Panc1 (cell line): ENCODE data around the gene GGT6. TPM values are rescaled to one million over a fixed set of nuclear protein-coding genes. Genes with fewer than 3 reads are reported as not detected.

Experiments used
- ATAC-seq: fragments of 200-7000 bp; cut with Tn5 transposase; 2 replicates; pipeline ENCODE4 v1.9.1; 2020; ENCODE audit warnings: mild to moderate bottlenecking, moderate library complexity
- BruUV-seq: library from RNA; stranded (reverse); fragments of 400-500 nt; replicated peaks from 2 replicates; lab custom pipeline; 2021; lab: Mats Ljungman, UMichigan
- CTCF ChIA-PET: fragments of 300-600 bp; sonication (Branson Sonifier 250); formaldehyde crosslinking; loops from one replicate; lab custom pipeline; 2022; ENCODE audit warnings: antibody characterized with exemption; lab: Charles Lee
- POLR2A ChIA-PET: fragments of 300-600 bp; sonication (Branson Sonifier 250); formaldehyde crosslinking; loops from one replicate; lab custom pipeline; 2022; ENCODE audit warnings: antibody characterized with exemption; lab: Charles Lee
- DNase-seq: peaks from one replicate; pipeline ENCODE4 v3.0.0-alpha.2; 2010; ENCODE audit warnings: low read depth, low spot score
- H3K27ac ChIP-seq: 2 replicates; pipeline ENCODE4 v1.5.1; 2011; ENCODE audit warnings: mild to moderate bottlenecking, low read length, inconsistent platforms
- H3K27me3 ChIP-seq: fragments of 200-500 bp; sonication (Bioruptor generic); 2 replicates; pipeline ENCODE4 v1.6.0; 2014; ENCODE audit warnings: low read length, inconsistent platforms; ENCODE audit not compliant: control insufficient read depth, insufficient read depth
- H3K36me3 ChIP-seq: fragments of 200-500 bp; sonication (Bioruptor generic); 2 replicates; pipeline ENCODE4 v1.5.1; 2014; ENCODE audit warnings: inconsistent platforms, mild to moderate bottlenecking, low read length, moderate library complexity; ENCODE audit not compliant: control insufficient read depth, insufficient read depth
- H3K4me1 ChIP-seq: 2 replicates; pipeline ENCODE4 v1.5.1; 2011; ENCODE audit warnings: inconsistent platforms, mild to moderate bottlenecking, low read length, moderate library complexity; ENCODE audit not compliant: control insufficient read depth, insufficient read depth
- H3K4me3 ChIP-seq, 2 experiments: 2 replicates each; pipeline ENCODE4 v1.5.1; 2011 to 2012; ENCODE audit warnings: low read depth in 2 of 2, low read length in 2 of 2, mild to moderate bottlenecking in 2 of 2, inconsistent platforms in 1 of 2, moderate library complexity in 1 of 2
- H3K9me3 ChIP-seq: fragments of 200-500 bp; sonication (Bioruptor generic); 2 replicates; pipeline ENCODE4 v1.5.1; 2014; ENCODE audit warnings: low read depth, mild to moderate bottlenecking, inconsistent platforms, low read length, moderate library complexity; ENCODE audit not compliant: control insufficient read depth, insufficient read depth
- POLR2AphosphoS5 ChIP-seq: IDR thresholded peaks from 2 replicates; pipeline ENCODE4 v1.6.1; 2012; ENCODE audit warnings: mild to moderate bottlenecking, low read depth, low read length, moderate library complexity
- SIN3A ChIP-seq: IDR thresholded peaks from 2 replicates; pipeline ENCODE4 v1.6.1; 2012; ENCODE audit warnings: low read depth, mild to moderate bottlenecking, low read length, moderate library complexity, borderline replicate concordance; ENCODE audit not compliant: insufficient read depth
- TCF7L2 ChIP-seq: IDR thresholded peaks from 2 replicates; pipeline ENCODE4 v1.6.1; 2011; ENCODE audit warnings: mild to moderate bottlenecking, low read depth, low read length, inconsistent platforms
- in situ Hi-C: cut with HindIII; loops from 2 replicates; pipeline ENCODE4 v1.10.0; 2016; ENCODE audit warnings: low sequenced_read_pairs, low pct_unique_long_range_greater_than_20kb
- intact Hi-C: fragments of 100-400 bp; cut with micrococcal nuclease; formaldehyde crosslinking; loops from one replicate; pipeline ENCODE4 v1.10.0; 2022; ENCODE audit not compliant: unreplicated experiment
- total RNA-seq: library from RNA; stranded (reverse); gene quantifications from one replicate; pipeline ENCODE4 v1.2.1, GENCODE V29; 2021; ENCODE audit not compliant: unreplicated experiment
- TF ChIP-seq, protein P1 (sequence below), 2 experiments: IDR thresholded peaks; 2 replicates each; pipeline ENCODE4 v1.6.1; 2011 to 2012; ENCODE audit warnings: low read depth in 2 of 2, control low read depth in 1 of 2, low read length in 1 of 2, mild to moderate bottlenecking in 1 of 2, moderate library complexity in 1 of 2; ENCODE audit not compliant: insufficient read depth in 1 of 2
- TF ChIP-seq, protein P2 (sequence below): fragments of 450-650 bp; IDR thresholded peaks from 2 replicates; pipeline ENCODE4 v1.5.1; 2017; ENCODE audit warnings: mild to moderate bottlenecking

Gene GGT6
- total RNA-seq, 1 experiment from 2014 or later, result not detected

DNA sequence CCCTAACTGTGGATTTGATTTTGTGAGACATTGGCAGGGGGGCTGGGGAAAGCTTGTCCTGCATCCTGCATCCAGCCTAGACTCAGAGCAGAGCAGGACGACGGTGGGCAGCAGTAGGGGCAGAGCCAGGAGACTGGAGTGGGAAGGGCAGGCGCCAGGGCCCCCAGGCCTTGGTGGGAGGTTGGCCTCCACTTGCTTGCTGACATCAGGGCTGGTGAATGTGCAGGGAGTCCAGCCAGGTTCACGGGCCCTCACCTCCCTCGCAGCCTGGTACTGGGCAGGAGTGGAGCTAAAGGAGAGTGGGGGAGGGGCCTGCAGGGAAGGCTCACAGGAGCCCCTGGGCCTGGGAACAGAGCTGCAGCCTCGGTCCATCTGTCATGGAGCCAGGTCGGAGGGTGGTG is 21.7 kb upstream of the GGT6 start:
- H3K27ac ChIP-seq, result no peak overlapping the region
- ChIA-PET CTCF (no interaction called here), POLR2A (no interaction called here)
- no TSS peak for BruUV-seq
- H3K4me3 ChIP-seq, result no peak overlapping the region
- no peaks in the 10 kb centered on the region for H3K9me3 ChIP-seq
- in situ Hi-C loops, result no loop called here
- H3K27me3 ChIP-seq, result no peaks in the 10 kb centered on the region; the same call in 1 of the 2 replicates
- no peaks in the 10 kb centered on the region for H3K4me1 ChIP-seq
- H3K36me3 ChIP-seq, result no peaks in the 10 kb centered on the region
- TF ChIP-seq, protein P1, sequence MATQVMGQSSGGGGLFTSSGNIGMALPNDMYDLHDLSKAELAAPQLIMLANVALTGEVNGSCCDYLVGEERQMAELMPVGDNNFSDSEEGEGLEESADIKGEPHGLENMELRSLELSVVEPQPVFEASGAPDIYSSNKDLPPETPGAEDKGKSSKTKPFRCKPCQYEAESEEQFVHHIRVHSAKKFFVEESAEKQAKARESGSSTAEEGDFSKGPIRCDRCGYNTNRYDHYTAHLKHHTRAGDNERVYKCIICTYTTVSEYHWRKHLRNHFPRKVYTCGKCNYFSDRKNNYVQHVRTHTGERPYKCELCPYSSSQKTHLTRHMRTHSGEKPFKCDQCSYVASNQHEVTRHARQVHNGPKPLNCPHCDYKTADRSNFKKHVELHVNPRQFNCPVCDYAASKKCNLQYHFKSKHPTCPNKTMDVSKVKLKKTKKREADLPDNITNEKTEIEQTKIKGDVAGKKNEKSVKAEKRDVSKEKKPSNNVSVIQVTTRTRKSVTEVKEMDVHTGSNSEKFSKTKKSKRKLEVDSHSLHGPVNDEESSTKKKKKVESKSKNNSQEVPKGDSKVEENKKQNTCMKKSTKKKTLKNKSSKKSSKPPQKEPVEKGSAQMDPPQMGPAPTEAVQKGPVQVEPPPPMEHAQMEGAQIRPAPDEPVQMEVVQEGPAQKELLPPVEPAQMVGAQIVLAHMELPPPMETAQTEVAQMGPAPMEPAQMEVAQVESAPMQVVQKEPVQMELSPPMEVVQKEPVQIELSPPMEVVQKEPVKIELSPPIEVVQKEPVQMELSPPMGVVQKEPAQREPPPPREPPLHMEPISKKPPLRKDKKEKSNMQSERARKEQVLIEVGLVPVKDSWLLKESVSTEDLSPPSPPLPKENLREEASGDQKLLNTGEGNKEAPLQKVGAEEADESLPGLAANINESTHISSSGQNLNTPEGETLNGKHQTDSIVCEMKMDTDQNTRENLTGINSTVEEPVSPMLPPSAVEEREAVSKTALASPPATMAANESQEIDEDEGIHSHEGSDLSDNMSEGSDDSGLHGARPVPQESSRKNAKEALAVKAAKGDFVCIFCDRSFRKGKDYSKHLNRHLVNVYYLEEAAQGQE (IDR thresholded peaks at IDR 0.05; ENCODE audit: insufficient read depth in 1 of 2, low read depth in 2 of 2, low read length in 1 of 2), result no peak
- TF ChIP-seq, protein P2, sequence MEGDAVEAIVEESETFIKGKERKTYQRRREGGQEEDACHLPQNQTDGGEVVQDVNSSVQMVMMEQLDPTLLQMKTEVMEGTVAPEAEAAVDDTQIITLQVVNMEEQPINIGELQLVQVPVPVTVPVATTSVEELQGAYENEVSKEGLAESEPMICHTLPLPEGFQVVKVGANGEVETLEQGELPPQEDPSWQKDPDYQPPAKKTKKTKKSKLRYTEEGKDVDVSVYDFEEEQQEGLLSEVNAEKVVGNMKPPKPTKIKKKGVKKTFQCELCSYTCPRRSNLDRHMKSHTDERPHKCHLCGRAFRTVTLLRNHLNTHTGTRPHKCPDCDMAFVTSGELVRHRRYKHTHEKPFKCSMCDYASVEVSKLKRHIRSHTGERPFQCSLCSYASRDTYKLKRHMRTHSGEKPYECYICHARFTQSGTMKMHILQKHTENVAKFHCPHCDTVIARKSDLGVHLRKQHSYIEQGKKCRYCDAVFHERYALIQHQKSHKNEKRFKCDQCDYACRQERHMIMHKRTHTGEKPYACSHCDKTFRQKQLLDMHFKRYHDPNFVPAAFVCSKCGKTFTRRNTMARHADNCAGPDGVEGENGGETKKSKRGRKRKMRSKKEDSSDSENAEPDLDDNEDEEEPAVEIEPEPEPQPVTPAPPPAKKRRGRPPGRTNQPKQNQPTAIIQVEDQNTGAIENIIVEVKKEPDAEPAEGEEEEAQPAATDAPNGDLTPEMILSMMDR, result no peak
- TF ChIP-seq SIN3A (no peak), POLR2AphosphoS5 (no peak), TCF7L2 (no peak)
- intact Hi-C loops, result no loop called here
- DNase-seq (no peak), ATAC-seq (no peak)

DNA sequence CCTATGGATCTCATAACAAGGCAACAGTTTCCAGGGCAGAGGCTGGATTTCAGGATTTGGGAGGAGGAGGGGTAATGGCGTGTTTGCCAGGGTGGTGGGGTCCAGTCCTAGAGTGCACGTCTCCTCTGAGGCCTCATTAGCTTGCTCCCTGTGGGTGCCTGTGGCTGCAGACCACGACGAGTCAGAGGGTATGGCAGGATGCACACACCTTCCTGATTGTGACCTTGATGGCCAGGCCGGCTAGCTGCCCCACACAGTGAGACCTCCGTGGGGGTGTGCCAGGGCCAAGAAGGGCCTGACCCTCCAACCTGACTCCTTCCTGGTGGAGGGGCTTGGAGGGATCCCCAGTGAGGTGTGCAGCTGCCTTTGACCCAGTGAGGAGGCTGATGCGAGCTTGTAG is 19.9 kb upstream of the GGT6 start:
- in situ Hi-C loops (no loop called here), intact Hi-C loops (no loop called here)
- no peaks in the 10 kb centered on the region for H3K4me1 ChIP-seq
- H3K36me3 ChIP-seq, result no peaks in the 10 kb centered on the region
- BruUV-seq, result no TSS peak
- H3K4me3 ChIP-seq, result no peak overlapping the region
- H3K27ac ChIP-seq, result no peak overlapping the region
- ATAC-seq (no peak), DNase-seq (no peak)
- ChIA-PET CTCF (no interaction called here), POLR2A (no interaction called here)
- no peaks in the 10 kb centered on the region for H3K9me3 ChIP-seq
- H3K27me3 ChIP-seq, result no peaks in the 10 kb centered on the region; the same call in 1 of the 2 replicates
- no peak for TF ChIP-seq TCF7L2
- TF ChIP-seq POLR2AphosphoS5, result no peak
- TF ChIP-seq, protein P1 (IDR thresholded peaks at IDR 0.05; ENCODE audit: insufficient read depth in 1 of 2, low read depth in 2 of 2, low read length in 1 of 2), result no peak
- TF ChIP-seq, protein P2, result no peak
- TF ChIP-seq SIN3A, result no peak
